M059J (cell line): ENCODE data around the gene NCAM1. TPM values are rescaled to one million over a fixed set of nuclear protein-coding genes. Genes with fewer than 3 reads are reported as not detected.
A peak's percentile ranks its signal among the peaks of the same experiment; 100 is the strongest.
"Not testable (repeated sequence)": the region's sequence is repeated elsewhere in the genome, so short reads cannot be mapped to it uniquely, and the experiment has no call there.

Experiments used
- DNase-seq: peaks from one replicate; pipeline ENCODE4 v3.0.0-alpha.2; 2012; ENCODE audit warnings: low read depth
- total RNA-seq: library from RNA; depleted of rRNA; stranded (reverse); fragments of >200 nt; shearing (Covaris generic); gene quantifications from 2 replicates; pipeline ENCODE4 v1.2.3, GENCODE V29; 2014

NCAM1 gene
- total RNA-seq, 1 experiment from 2014 or later, result not detected

- DNase-seq, result no peak
Observed at GRCh38 chr11:113275602-113276001, 314.4 kb downstream of the NCAM1 start.

- no peak for DNase-seq
Observed at GRCh38 chr11:113276466-113276865, 315.2 kb downstream of the NCAM1 start.

GRCh38 chr11:113277907-113278306 lies 316.7 kb downstream of the NCAM1 start:
- DNase-seq, result no peak

GRCh38 chr11:113278481-113278880 lies 317.3 kb downstream of the NCAM1 start:
- DNase-seq, result no peak

GRCh38 chr11:113278925-113279324 lies 317.7 kb downstream of the NCAM1 start:
- no peak for DNase-seq

GRCh38 chr11:113279591-113279990 lies 318.4 kb downstream of the NCAM1 start:
- no peak for DNase-seq

GRCh38 chr11:113281052-113281725 lies 320.0 kb downstream of the NCAM1 start:
- no peak for DNase-seq

GRCh38 chr11:113282898-113283437 lies 321.7 kb downstream of the NCAM1 start:
- no peak for DNase-seq

GRCh38 chr11:113283881-113284280 lies 322.7 kb downstream of the NCAM1 start:
- no peak for DNase-seq

- DNase-seq, result no peak
Observed at GRCh38 chr11:113286009-113286408, 324.8 kb downstream of the NCAM1 start.

GRCh38 chr11:113286509-113287497 lies 325.6 kb downstream of the NCAM1 start:
- no peak for DNase-seq

- DNase-seq, result no peak
Observed at GRCh38 chr11:113287801-113288200, 326.6 kb downstream of the NCAM1 start.

- DNase-seq, result no peak
Observed at GRCh38 chr11:113288286-113288863, 327.2 kb downstream of the NCAM1 start.

GRCh38 chr11:113289431-113290187 lies 328.4 kb downstream of the NCAM1 start:
- peak; percentile 44 for DNase-seq

- DNase-seq, result no peak
Observed at GRCh38 chr11:113293936-113294335, 332.7 kb downstream of the NCAM1 start.

- no peak for DNase-seq
Observed at GRCh38 chr11:113295993-113296392, 334.8 kb downstream of the NCAM1 start.

GRCh38 chr11:113296447-113297205 lies 335.4 kb downstream of the NCAM1 start:
- DNase-seq, result peak; percentile 42

GRCh38 chr11:113298496-113298895 lies 337.3 kb downstream of the NCAM1 start:
- DNase-seq, result not testable (repeated sequence)

GRCh38 chr11:113304916-113305315 lies 343.7 kb downstream of the NCAM1 start:
- DNase-seq, result no peak
